ENCODE measurements around the gene NCOR1.

Gene NCOR1

GRCh38 chr17:15996322-15996721, 219.0 kb downstream of the NCOR1 start:
- no peak for TF ChIP-seq CTCF (IDR thresholded peaks at IDR 0.05; ENCODE audit: poor library complexity, severe bottlenecking)
- no peaks in the 10 kb centered on the region for H3K27me3 ChIP-seq (ENCODE audit: insufficient read depth, poor library complexity, severe bottlenecking)
- no peaks in the 10 kb centered on the region for H3K9me3 ChIP-seq (ENCODE audit: severe bottlenecking)
- H3K36me3 ChIP-seq (ENCODE audit: low read depth), result peaks cover 33% of the 10 kb centered on the region
- H3K27ac ChIP-seq (ENCODE audit: poor library complexity, severe bottlenecking), result no peak overlapping the region
- ATAC-seq (ENCODE audit: low read depth), result no peak
- peaks cover 8% of the 10 kb centered on the region for H3K4me1 ChIP-seq (ENCODE audit: insufficient read depth, poor library complexity, severe bottlenecking)
- no peak overlapping the region for H3K4me3 ChIP-seq (ENCODE audit: severe bottlenecking)
- no peak for DNase-seq (ENCODE audit: low spot score)

GRCh38 chr17:15981646-15982580, 233.4 kb downstream of the NCOR1 start:
- Histone ChIP-seq H3K36me3 (ENCODE audit: low read depth) (peaks cover 73% of the 10 kb centered on the region), H3K4me1 (ENCODE audit: insufficient read depth, poor library complexity, severe bottlenecking) (peaks cover 20% of the 10 kb centered on the region), H3K4me3 (ENCODE audit: severe bottlenecking) (no peak overlapping the region), H3K27me3 (ENCODE audit: insufficient read depth, poor library complexity, severe bottlenecking) (no peaks in the 10 kb centered on the region), H3K9me3 (ENCODE audit: severe bottlenecking) (no peaks in the 10 kb centered on the region), H3K27ac (ENCODE audit: poor library complexity, severe bottlenecking) (peak overlapping the region; percentile 71)
- ATAC-seq (ENCODE audit: low read depth) (peak; percentile 89), DNase-seq (ENCODE audit: low spot score) (no peak)
- TF ChIP-seq CTCF (IDR thresholded peaks at IDR 0.05; ENCODE audit: poor library complexity, severe bottlenecking), result no peak

- DNase-seq (ENCODE audit: low spot score) (no peak), ATAC-seq (ENCODE audit: low read depth) (peak; percentile 33; the same call in 1 of the 3 replicates)
- TF ChIP-seq CTCF (IDR thresholded peaks at IDR 0.05; ENCODE audit: poor library complexity, severe bottlenecking), result no peak
- no peaks in the 10 kb centered on the region for H3K9me3 ChIP-seq (ENCODE audit: severe bottlenecking)
- peak overlapping the region; percentile 71 for H3K27ac ChIP-seq (ENCODE audit: poor library complexity, severe bottlenecking)
- peaks cover 20% of the 10 kb centered on the region for H3K4me1 ChIP-seq (ENCODE audit: insufficient read depth, poor library complexity, severe bottlenecking)
- no peaks in the 10 kb centered on the region for H3K27me3 ChIP-seq (ENCODE audit: insufficient read depth, poor library complexity, severe bottlenecking)
- H3K36me3 ChIP-seq (ENCODE audit: low read depth), result peaks cover 73% of the 10 kb centered on the region
- H3K4me3 ChIP-seq (ENCODE audit: severe bottlenecking), result no peak overlapping the region
Observed at GRCh38 chr17:15981208-15981607, 234.1 kb downstream of the NCOR1 start.
